ENCODE measurements around the gene MKNK2.

GRCh38 chr19:2062770-2063169, 11.7 kb upstream of the MKNK2 start:
- no peak for TF ChIP-seq CTCF (IDR thresholded peaks at IDR 0.05; ENCODE audit: low read length)
- TF ChIP-seq EZH2 (IDR thresholded peaks at IDR 0.05; ENCODE audit: borderline replicate concordance, low read length), result no peak

Data from OCI-LY1 (cell line).